Head of caudate nucleus (tissue), 42 donors: ENCODE results near the gene LENG8.
A peak's percentile ranks its signal among the peaks of the same experiment; 100 is the strongest.

Experiments used
- DNase-seq, 42 donors: peaks; one replicate each; pipeline versions ENCODE4 v3.0.0 to v3.0.0-alpha.2; 2020 to 2021; ENCODE audit warnings: mixed read lengths in 7 of 42
- intact Hi-C: fragments of 100-400 bp; cut with DNase I; formaldehyde crosslinking; loops from one replicate; pipeline ENCODE4 v1.15.0; 2022

Gene LENG8

GRCh38 chr19:54421169-54421516 lies 27.9 kb upstream of the LENG8 start:
- no peak for DNase-seq
- intact Hi-C loops, result no loop called here

GRCh38 chr19:54421521-54421920 lies 27.5 kb upstream of the LENG8 start:
- DNase-seq, result peak in 1 of 42 donors; percentile 28
- intact Hi-C loops, result no loop called here

- no peak for DNase-seq
- intact Hi-C loops, result no loop called here
Observed at GRCh38 chr19:54422136-54422535, 26.9 kb upstream of the LENG8 start.

GRCh38 chr19:54424201-54424600 lies 24.8 kb upstream of the LENG8 start:
- intact Hi-C loops, result no loop called here
- no peak for DNase-seq

DNA sequence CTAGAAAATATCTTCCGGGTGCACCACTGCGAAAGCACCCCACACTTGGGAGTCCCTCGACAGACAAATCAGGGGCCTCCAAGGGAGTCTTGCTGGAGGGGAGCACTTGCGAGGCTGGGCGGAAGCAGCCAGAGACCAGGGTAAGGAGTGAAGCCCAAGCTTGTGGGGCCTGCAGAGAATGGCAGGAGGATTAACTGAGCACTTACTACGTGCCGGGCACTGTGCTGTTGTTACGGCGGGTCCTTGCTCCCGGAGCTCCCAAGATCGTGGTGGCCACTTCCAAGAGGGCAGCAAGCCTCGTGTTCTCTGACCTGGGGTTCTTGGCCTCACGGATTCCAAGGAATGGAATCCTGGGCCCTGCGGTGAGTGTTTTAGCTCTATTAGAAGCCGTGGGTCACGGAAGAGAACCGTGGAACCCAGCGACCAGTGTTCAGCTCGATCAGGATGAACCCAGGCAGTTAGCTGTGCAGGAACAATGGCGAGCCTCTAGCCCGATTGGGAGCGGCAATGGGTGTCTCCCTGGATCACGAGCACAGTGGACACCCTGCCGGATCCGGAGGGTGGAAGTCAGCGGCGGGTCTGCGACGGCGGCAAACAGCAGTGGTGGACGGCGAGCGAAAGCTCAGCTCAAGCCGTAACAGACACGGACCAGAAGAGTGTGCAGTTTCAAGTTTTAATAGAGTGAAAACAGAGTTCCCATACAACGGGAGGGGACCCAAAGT lies 24.2 kb upstream of the LENG8 start:
- DNase-seq, result no peak
- intact Hi-C loops, result no loop called here

GRCh38 chr19:54425382-54425723 lies 23.6 kb upstream of the LENG8 start:
- no peak for DNase-seq
- intact Hi-C loops, result no loop called here

- DNase-seq, result peak in 15 of 42 donors; percentile 15 to 78 (median 52)
- intact Hi-C loops, result no loop called here
Observed at GRCh38 chr19:54426291-54426931, 22.6 kb upstream of the LENG8 start.

- DNase-seq, result no peak
- intact Hi-C loops, result no loop called here
Observed at GRCh38 chr19:54427586-54427985, 21.4 kb upstream of the LENG8 start.

GRCh38 chr19:54428323-54429175 lies 20.4 kb upstream of the LENG8 start:
- intact Hi-C loops, result no loop called here
- no peak for DNase-seq

DNA sequence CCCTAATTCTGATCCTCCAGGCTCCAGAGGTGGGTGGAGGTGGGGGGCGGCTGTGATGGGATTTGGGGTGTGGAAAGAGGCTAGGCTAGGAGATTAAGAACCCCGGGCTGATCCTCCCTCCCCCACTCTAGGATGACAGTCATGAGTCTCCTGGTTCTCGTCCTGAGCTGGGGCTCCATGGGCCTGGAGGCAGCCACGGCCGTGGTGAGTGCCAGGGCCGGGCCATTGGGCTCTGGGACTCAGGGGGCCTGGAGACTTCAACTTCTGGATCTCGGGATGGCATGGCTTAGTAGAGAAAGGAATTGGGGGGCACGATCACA lies 19.9 kb upstream of the LENG8 start:
- intact Hi-C loops, result no loop called here
- DNase-seq, result no peak

DNA sequence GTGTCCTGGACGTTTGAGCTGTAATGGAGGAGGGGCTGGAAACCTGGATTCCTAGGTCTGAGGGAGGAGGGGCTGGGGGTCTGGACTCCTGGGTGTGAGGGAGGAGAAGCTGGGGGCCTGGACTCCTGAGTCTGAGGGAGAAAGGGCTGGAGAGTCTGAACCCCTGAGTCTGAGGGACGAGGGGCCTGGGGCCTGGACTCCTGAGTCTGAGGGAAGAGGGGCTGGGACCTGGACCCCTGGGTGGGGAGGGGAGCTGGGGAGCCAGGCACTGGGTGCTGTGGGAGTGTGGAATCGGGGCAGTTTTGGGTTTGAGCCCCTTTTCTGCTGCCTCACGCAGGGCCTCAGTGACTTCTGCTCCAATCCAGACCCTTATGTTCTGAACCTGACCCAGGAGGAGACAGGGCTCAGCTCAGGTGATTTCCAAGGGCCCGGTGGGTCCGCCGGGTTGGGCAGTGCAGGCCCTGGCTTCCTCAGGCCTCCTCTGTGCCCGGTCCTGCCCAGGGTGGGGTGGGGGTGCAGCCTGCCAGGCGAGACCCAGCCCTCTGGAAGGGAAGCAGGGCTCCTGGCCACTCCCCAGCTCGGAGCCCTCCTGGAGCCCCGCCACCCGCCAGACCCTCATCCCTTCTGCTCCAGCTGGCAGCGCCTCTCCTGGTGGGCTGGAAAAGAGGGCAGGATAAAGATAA lies 19.3 kb upstream of the LENG8 start:
- DNase-seq, result no peak
- intact Hi-C loops, result no loop called here

- DNase-seq, result peak in 39 of 42 donors; percentile 54 to 87 (median 75)
- intact Hi-C loops, result no loop called here
Observed at GRCh38 chr19:54430306-54431254, 18.4 kb upstream of the LENG8 start.

GRCh38 chr19:54431255-54431838 lies 17.7 kb upstream of the LENG8 start:
- intact Hi-C loops, result no loop called here
- peak in 4 of 42 donors; percentile 25 to 53 (median 32) for DNase-seq

GRCh38 chr19:54432144-54432738 lies 16.8 kb upstream of the LENG8 start:
- intact Hi-C loops, result no loop called here
- no peak for DNase-seq

- DNase-seq, result peak in 3 of 42 donors; percentile 13 to 47 (median 42)
- intact Hi-C loops, result no loop called here
Observed at GRCh38 chr19:54433697-54434096, 15.3 kb upstream of the LENG8 start.

DNA sequence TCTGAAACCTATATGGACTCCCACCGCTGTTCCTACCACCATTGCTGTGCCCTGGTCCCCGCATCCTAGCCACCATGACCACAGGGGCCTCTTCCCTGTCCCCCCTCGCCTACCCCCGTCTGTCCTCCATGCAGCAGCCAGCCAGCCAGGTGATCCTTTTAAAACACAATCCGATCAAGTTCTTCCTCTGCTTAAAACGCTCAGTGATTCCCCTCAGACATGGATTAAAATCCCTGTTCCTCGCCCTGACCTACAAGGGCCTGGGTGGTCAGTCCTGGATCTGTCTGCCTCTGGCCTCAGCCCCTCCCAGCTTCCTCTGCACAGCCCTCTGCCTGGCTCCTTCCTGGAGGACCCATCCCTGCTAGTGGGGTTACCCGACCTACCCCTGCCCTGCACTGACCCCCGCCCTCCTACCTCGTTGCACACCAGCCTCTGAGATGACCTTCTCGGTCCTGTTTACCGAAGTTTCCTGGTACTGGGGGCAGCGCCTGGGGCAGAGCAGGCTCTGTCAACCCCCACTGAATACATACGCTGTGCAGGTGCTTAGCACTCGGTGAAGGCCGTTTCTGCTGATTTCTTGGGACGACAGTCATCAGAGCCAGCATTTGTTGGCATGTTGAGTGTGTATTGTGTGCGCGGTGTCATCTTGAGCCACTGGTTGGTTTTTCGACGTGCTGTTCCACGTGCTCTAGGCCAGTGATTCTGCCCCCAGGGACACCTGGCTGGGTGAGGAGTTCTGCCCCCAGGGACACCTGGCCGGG lies 14.7 kb upstream of the LENG8 start:
- intact Hi-C loops, result no loop called here
- DNase-seq, result peak in 14 of 42 donors; percentile 30 to 74 (median 51)

GRCh38 chr19:54434873-54435214 lies 14.2 kb upstream of the LENG8 start:
- intact Hi-C loops, result no loop called here
- DNase-seq, result peak in 16 of 42 donors; percentile 42 to 69 (median 56)
